Prostate gland (tissue), 2 donors: ENCODE results near the gene CSGALNACT2. TPM values are rescaled to one million over a fixed set of nuclear protein-coding genes. Genes with fewer than 3 reads are reported as not detected.

ENCODE experiments used
- DNase-seq: peaks from one replicate; pipeline ENCODE4 v3.0.0-alpha.2; 2019; ENCODE audit warnings: low spot score
- H3K27ac ChIP-seq, 2 donors: fragments of 200-600 bp; sonication (generic); 2 replicates each; pipeline ENCODE4 v1.5.1; 2017 to 2019
- H3K27me3 ChIP-seq: fragments of 200-600 bp; sonication (generic); replicated peaks from 2 replicates; pipeline ENCODE4 v1.5.1; 2019; ENCODE audit not compliant: insufficient read depth
- H3K36me3 ChIP-seq, 2 donors: fragments of 200-600 bp; sonication (generic); 1 replicate in 1 of 2; 2 replicates in 1 of 2; pipeline versions ENCODE4 v1.5.1 to v1.8.1; 2017 to 2019
- H3K4me1 ChIP-seq: fragments of 200-600 bp; sonication (generic); replicated peaks from 2 replicates; pipeline ENCODE4 v1.5.1; 2019
- H3K4me3 ChIP-seq, 2 donors: fragments of 200-600 bp; sonication (generic); 2 replicates each; pipeline ENCODE4 v1.5.1; 2017 to 2019
- H3K9me3 ChIP-seq: fragments of 200-600 bp; sonication (generic); 2 replicates; pipeline ENCODE4 v1.5.1; 2017
- CTCF ChIP-seq, 4 experiments: fragments of 200-600 bp in 2 of 4; fragments of 450-650 bp in 2 of 4; sonication (generic) in 2 of 4; IDR thresholded peaks; 1 replicate in 3 of 4; 2 replicates in 1 of 4; pipeline ENCODE4 v1.5.1; 2016 to 2019; ENCODE audit warnings: antibody characterized with exemption in 4 of 4, mild to moderate bottlenecking in 2 of 4, moderate library complexity in 2 of 4
- POLR2A ChIP-seq: fragments of 450-650 bp; IDR thresholded peaks from one replicate; pipeline ENCODE4 v1.6.1; 2016; ENCODE audit warnings: antibody characterized with exemption, mild to moderate bottlenecking
- POLR2AphosphoS5 ChIP-seq: sonication (generic); formaldehyde crosslinking; IDR thresholded peaks from one replicate; pipeline ENCODE4 v1.6.1; 2017; ENCODE audit warnings: antibody characterized with exemption
- WGBS: methylation state at CpG from one replicate; pipeline ENCODE4 v1.1.5; 2018; 5-methylcytosine and 5-hydroxymethylcytosine counted together
- intact Hi-C: fragments of 100-400 bp; cut with DNase I; formaldehyde crosslinking; loops from one replicate; pipeline ENCODE4 v1.14.2; 2022
- total RNA-seq, 2 donors: library from RNA; depleted of rRNA; stranded (reverse); fragments of >200 nt; gene quantifications; one replicate each; pipeline ENCODE4 v1.1.0, GENCODE V29; 2016

The CSGALNACT2 gene
- total RNA-seq, 2 donors from 2014 or later: 10.0 to 15.9 TPM

DNA sequence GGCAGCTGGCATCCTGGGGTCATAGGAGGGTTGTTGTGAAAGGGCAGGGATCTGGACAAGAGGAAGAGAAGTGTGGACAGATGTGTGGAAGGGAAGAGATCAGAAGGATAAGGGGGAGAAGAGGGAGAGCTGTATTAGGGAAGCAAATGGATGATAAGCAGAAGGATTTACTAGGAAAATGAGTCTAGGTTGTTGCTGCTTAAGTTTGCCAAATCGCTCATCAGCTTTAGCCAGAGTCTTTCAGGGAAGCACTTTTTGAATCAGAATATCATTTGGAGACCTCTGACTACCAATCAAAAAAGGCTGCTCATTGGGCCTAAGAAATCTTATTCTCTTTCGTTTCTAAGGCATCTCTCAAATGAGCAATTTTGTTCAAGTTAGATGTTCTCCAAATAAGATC is 2.6 kb upstream of the CSGALNACT2 start:
- Histone ChIP-seq H3K27ac (no peak overlapping the region), H3K9me3 (no peaks in the 10 kb centered on the region), H3K4me3 (no peak overlapping the region), H3K4me1 (no peaks in the 10 kb centered on the region), H3K27me3 (no peaks in the 10 kb centered on the region), H3K36me3 (no peaks in the 10 kb centered on the region)
- 92% methylated on average over 2 of the region's 2 CpGs for WGBS
- no peak for DNase-seq
- intact Hi-C loops: no loop called here
- TF ChIP-seq POLR2AphosphoS5 (no peak), CTCF (IDR thresholded peaks at IDR 0.05) (no peak), POLR2A (no peak)

GRCh38 chr10:43136432-43136831 is 1.8 kb upstream of the CSGALNACT2 start:
- no peaks in the 10 kb centered on the region for H3K27me3 ChIP-seq
- intact Hi-C loops: no loop called here
- H3K9me3 ChIP-seq: no peaks in the 10 kb centered on the region
- WGBS: 96% methylated on average over 5 of the region's 5 CpGs
- TF ChIP-seq POLR2A: no peak
- TF ChIP-seq POLR2AphosphoS5: no peak
- TF ChIP-seq CTCF (IDR thresholded peaks at IDR 0.05): no peak
- H3K36me3 ChIP-seq: no peaks in the 10 kb centered on the region
- no peak overlapping the region for H3K4me3 ChIP-seq
- no peak overlapping the region for H3K27ac ChIP-seq
- no peak for DNase-seq
- H3K4me1 ChIP-seq: no peaks in the 10 kb centered on the region

- no peaks in the 10 kb centered on the region for H3K4me1 ChIP-seq
- peak overlapping the region; percentile 91 to 95 for H3K27ac ChIP-seq
- intact Hi-C loops: no loop called here
- H3K4me3 ChIP-seq: peak overlapping the region; percentile 87 to 89
- H3K27me3 ChIP-seq: no peaks in the 10 kb centered on the region
- no peak for DNase-seq
- no peaks in the 10 kb centered on the region for H3K36me3 ChIP-seq
- no peak for TF ChIP-seq CTCF (IDR thresholded peaks at IDR 0.05)
- no peak for TF ChIP-seq POLR2AphosphoS5
- no peak for TF ChIP-seq POLR2A
- 41% methylated on average over 27 of the region's 27 CpGs for WGBS
- no peaks in the 10 kb centered on the region for H3K9me3 ChIP-seq
Observed at GRCh38 chr10:43136995-43137716, 1.1 kb upstream of the CSGALNACT2 start.

- peak overlapping the region; percentile 87 to 89 for H3K4me3 ChIP-seq
- intact Hi-C loops: no loop called here
- no peak for DNase-seq
- H3K4me1 ChIP-seq: no peaks in the 10 kb centered on the region
- no peaks in the 10 kb centered on the region for H3K9me3 ChIP-seq
- H3K27me3 ChIP-seq: no peaks in the 10 kb centered on the region
- 0% methylated on average over 30 of the region's 30 CpGs for WGBS
- H3K36me3 ChIP-seq: no peaks in the 10 kb centered on the region
- H3K27ac ChIP-seq: peak overlapping the region; percentile 91 to 95
- TF ChIP-seq POLR2AphosphoS5 (no peak), CTCF (IDR thresholded peaks at IDR 0.05) (no peak), POLR2A (no peak)
Observed at GRCh38 chr10:43137717-43138020, 576 bp upstream of the CSGALNACT2 start.

DNA sequence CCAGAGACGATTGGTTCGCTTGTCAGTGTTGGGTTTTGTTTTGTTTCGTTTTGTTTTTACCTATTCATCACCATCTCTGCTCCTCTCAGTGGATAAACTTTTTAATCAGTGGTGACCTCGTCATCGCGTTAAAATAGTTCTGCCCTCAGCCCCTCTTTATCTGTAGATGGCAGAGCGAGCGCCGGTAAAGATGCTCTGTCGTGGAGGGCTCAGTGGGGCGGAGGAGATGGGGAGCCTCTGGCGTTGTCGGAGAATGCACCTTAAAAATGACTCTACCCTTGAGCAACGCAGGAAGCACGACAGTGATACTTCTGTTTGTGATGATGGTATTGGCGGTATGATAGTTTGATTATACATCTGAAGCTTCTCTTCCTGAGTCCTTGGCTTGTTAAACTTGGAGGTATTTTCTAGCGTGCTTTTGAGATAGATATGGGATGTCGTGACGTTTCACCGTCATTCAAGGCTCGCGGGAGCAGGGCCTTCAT is 554 bp downstream of the CSGALNACT2 start:
- Histone ChIP-seq H3K27ac (peak overlapping the region; percentile 91 to 95), H3K36me3 (no peaks in the 10 kb centered on the region), H3K9me3 (no peaks in the 10 kb centered on the region), H3K4me3 (peak overlapping the region; percentile 87 to 89), H3K4me1 (no peaks in the 10 kb centered on the region), H3K27me3 (no peaks in the 10 kb centered on the region)
- WGBS: 0% methylated on average over 22 of the region's 22 CpGs
- DNase-seq: no peak
- intact Hi-C loops: no loop called here
- no peak for TF ChIP-seq POLR2A
